Cardiac muscle cell (in vitro differentiated cells and primary cell): ENCODE data around the gene OR56B1. TPM values are rescaled to one million over a fixed set of nuclear protein-coding genes. Genes with fewer than 3 reads are reported as not detected.

Experiments used
- DNase-seq, 2 donors: peaks; one replicate each; pipeline versions ENCODE4 v3.0.0 to v3.0.0-alpha.2; 2010 to 2017; ENCODE audit warnings: low read depth in 1 of 2, low spot score in 1 of 2
- H3K27ac ChIP-seq: fragments of 200-600 bp; sonication (generic); 2 replicates; pipeline ENCODE4 v1.5.1; 2016
- H3K27me3 ChIP-seq: fragments of 200-600 bp; sonication (generic); 2 replicates; pipeline ENCODE4 v1.6.0; 2016; ENCODE audit warnings: control low read depth
- H3K36me3 ChIP-seq: fragments of 200-600 bp; sonication (generic); 2 replicates; pipeline ENCODE4 v1.5.1; 2016; ENCODE audit warnings: control low read depth
- H3K4me1 ChIP-seq: fragments of 200-600 bp; sonication (generic); 2 replicates; pipeline ENCODE4 v1.8.1; 2017; ENCODE audit warnings: low read depth, mild to moderate bottlenecking, mixed run types
- H3K4me3 ChIP-seq: fragments of 200-600 bp; sonication (generic); 2 replicates; pipeline ENCODE4 v1.5.1; 2016; ENCODE audit warnings: mild to moderate bottlenecking
- H3K9me3 ChIP-seq: fragments of 200-600 bp; sonication (generic); 2 replicates; pipeline ENCODE4 v1.5.1; 2017; ENCODE audit warnings: low read depth, mild to moderate bottlenecking, control low read depth
- CTCF ChIP-seq: IDR thresholded peaks from 2 replicates; pipeline ENCODE4 v1.5.1; 2012; ENCODE audit warnings: low read depth, mild to moderate bottlenecking, low read length
- polyA plus RNA-seq: library from polyadenylated mRNA; unstranded; fragments of >200 nt; fragmentation: Nextera tagmentation; extraction: Ambion mirVana; gene quantifications from 2 replicates; pipeline ENCODE4 v1.2.1, GENCODE V29; 2016
- total RNA-seq: library from RNA; depleted of rRNA; stranded (reverse); fragments of >200 nt; gene quantifications from 2 replicates; pipeline ENCODE4 v1.2.3, GENCODE V29; 2016

The OR56B1 gene
- total and polyA plus RNA-seq, 2 experiments from 2014 or later, result not detected

- Histone ChIP-seq H3K27me3 (no peaks in the 10 kb centered on the region), H3K36me3 (no peaks in the 10 kb centered on the region), H3K4me1 (no peaks in the 10 kb centered on the region), H3K4me3 (no peak overlapping the region), H3K27ac (no peak overlapping the region), H3K9me3 (no peaks in the 10 kb centered on the region)
- no peak for TF ChIP-seq CTCF
- no peak for DNase-seq
These were observed 16.3 kb upstream of the OR56B1 start for GRCh38 chr11:5719703-5720495.

- H3K36me3 ChIP-seq, result no peaks in the 10 kb centered on the region
- TF ChIP-seq CTCF, result no peak
- H3K9me3 ChIP-seq, result no peaks in the 10 kb centered on the region
These were observed 13.6 kb upstream of the OR56B1 start for GRCh38 chr11:5722622-5723021.

GRCh38 chr11:5726351-5726750, 9.9 kb upstream of the OR56B1 start:
- Histone ChIP-seq H3K27ac (no peak overlapping the region), H3K36me3 (no peaks in the 10 kb centered on the region), H3K4me1 (no peaks in the 10 kb centered on the region), H3K9me3 (no peaks in the 10 kb centered on the region), H3K4me3 (no peak overlapping the region), H3K27me3 (no peaks in the 10 kb centered on the region)
- no peak for DNase-seq
- TF ChIP-seq CTCF, result no peak

More at GRCh38 chr11:5722622-5723021, 13.6 kb upstream of the OR56B1 start:
- H3K27ac ChIP-seq, result no peak overlapping the region
- no peak for DNase-seq
- no peaks in the 10 kb centered on the region for H3K27me3 ChIP-seq
- H3K4me3 ChIP-seq, result no peak overlapping the region
- no peaks in the 10 kb centered on the region for H3K4me1 ChIP-seq

GRCh38 chr11:5727691-5728090, 8.6 kb upstream of the OR56B1 start:
- no peaks in the 10 kb centered on the region for H3K9me3 ChIP-seq
- no peaks in the 10 kb centered on the region for H3K36me3 ChIP-seq
- no peak overlapping the region for H3K27ac ChIP-seq
- TF ChIP-seq CTCF, result no peak
- no peaks in the 10 kb centered on the region for H3K27me3 ChIP-seq
- no peak overlapping the region for H3K4me3 ChIP-seq
- no peak for DNase-seq
- H3K4me1 ChIP-seq, result no peaks in the 10 kb centered on the region

GRCh38 chr11:5737091-5737490, 843 bp downstream of the OR56B1 start:
- peaks cover 5% of the 10 kb centered on the region for H3K27me3 ChIP-seq
- no peaks in the 10 kb centered on the region for H3K36me3 ChIP-seq
- H3K9me3 ChIP-seq, result no peaks in the 10 kb centered on the region
- peak in 1 of 2 donors; percentile 40 for DNase-seq
- H3K4me3 ChIP-seq, result no peak overlapping the region
- H3K27ac ChIP-seq, result no peak overlapping the region
- H3K4me1 ChIP-seq, result no peaks in the 10 kb centered on the region
- TF ChIP-seq CTCF, result no peak
